SU-DHL-6 (cell line): Measurements from ENCODE around the gene TXNL4B.

ENCODE experiments used
- EZH2phosphoT487 ChIP-seq: fragments of 200-600 bp; sonication (generic), shearing (Covaris generic); conservative IDR thresholded peaks from 2 replicates; pipeline ENCODE4 v1.6.1; 2018; ENCODE audit warnings: mild to moderate bottlenecking, antibody characterized with exemption, low read length, moderate library complexity, mixed read lengths
- TF ChIP-seq, protein P1 (sequence below): fragments of 200-600 bp; sonication (generic); IDR thresholded peaks from one replicate; pipeline ENCODE4 v1.5.1; 2017; ENCODE audit warnings: antibody characterized with exemption, mild to moderate bottlenecking, low read length, moderate library complexity; ENCODE audit not compliant: insufficient read depth, poor library complexity, severe bottlenecking

DNA sequence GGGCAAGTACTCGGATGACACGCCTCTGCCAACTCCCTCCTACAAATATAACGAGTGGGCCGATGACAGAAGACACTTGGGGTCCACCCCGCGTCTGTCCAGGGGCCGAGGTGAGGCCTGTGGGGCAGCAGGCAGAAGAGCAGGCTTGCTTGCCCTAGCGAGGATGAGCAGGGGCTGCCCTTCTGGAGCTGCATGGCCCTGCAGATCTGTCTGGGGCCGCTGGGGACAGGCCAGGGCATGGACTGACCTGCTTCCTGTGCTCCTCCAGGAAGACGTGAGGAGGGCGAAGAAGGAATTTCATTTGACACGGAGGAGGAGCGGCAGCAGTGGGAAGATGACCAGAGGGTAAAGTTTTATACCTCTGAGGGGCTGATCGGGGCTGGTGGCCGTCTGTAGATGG is 5.5 kb upstream of the TXNL4B start:
- TF ChIP-seq, protein P1, sequence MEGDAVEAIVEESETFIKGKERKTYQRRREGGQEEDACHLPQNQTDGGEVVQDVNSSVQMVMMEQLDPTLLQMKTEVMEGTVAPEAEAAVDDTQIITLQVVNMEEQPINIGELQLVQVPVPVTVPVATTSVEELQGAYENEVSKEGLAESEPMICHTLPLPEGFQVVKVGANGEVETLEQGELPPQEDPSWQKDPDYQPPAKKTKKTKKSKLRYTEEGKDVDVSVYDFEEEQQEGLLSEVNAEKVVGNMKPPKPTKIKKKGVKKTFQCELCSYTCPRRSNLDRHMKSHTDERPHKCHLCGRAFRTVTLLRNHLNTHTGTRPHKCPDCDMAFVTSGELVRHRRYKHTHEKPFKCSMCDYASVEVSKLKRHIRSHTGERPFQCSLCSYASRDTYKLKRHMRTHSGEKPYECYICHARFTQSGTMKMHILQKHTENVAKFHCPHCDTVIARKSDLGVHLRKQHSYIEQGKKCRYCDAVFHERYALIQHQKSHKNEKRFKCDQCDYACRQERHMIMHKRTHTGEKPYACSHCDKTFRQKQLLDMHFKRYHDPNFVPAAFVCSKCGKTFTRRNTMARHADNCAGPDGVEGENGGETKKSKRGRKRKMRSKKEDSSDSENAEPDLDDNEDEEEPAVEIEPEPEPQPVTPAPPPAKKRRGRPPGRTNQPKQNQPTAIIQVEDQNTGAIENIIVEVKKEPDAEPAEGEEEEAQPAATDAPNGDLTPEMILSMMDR, result no peak
- no peak for TF ChIP-seq EZH2phosphoT487
